ENCODE measurements around the gene TMEM255B. TPM values are rescaled to one million over a fixed set of nuclear protein-coding genes. Genes with fewer than 3 reads are reported as not detected.

The TMEM255B gene
- total RNA-seq, 6 donors from 2014 or later, result 1.4 to 39.0 (median 13.8) TPM

- 80 to 82% methylated on average over 10 to 35 of the region's 35 CpGs for WGBS, 2 donors
- peaks cover 0 to 14% (median 4%) of the 10 kb centered on the region in 4 donors for H3K36me3 ChIP-seq
- ATAC-seq (ENCODE audit: low FRiP score in 2 of 2) (no peak), DNase-seq (peak in 1 of 2 donors; percentile 72)
- TF ChIP-seq POLR2A (IDR thresholded peaks at IDR 0.05) (no peak), EP300 (IDR thresholded peaks at IDR 0.05) (no peak), POLR2AphosphoS5 (IDR thresholded peaks at IDR 0.05) (no peak)
- TF ChIP-seq, protein P1, sequence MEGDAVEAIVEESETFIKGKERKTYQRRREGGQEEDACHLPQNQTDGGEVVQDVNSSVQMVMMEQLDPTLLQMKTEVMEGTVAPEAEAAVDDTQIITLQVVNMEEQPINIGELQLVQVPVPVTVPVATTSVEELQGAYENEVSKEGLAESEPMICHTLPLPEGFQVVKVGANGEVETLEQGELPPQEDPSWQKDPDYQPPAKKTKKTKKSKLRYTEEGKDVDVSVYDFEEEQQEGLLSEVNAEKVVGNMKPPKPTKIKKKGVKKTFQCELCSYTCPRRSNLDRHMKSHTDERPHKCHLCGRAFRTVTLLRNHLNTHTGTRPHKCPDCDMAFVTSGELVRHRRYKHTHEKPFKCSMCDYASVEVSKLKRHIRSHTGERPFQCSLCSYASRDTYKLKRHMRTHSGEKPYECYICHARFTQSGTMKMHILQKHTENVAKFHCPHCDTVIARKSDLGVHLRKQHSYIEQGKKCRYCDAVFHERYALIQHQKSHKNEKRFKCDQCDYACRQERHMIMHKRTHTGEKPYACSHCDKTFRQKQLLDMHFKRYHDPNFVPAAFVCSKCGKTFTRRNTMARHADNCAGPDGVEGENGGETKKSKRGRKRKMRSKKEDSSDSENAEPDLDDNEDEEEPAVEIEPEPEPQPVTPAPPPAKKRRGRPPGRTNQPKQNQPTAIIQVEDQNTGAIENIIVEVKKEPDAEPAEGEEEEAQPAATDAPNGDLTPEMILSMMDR (IDR thresholded peaks at IDR 0.05), result no peak
- no peaks in the 10 kb centered on the region for H3K27me3 ChIP-seq
- no peak overlapping the region for H3K4me3 ChIP-seq
- H3K27ac ChIP-seq, result peak overlapping the region in 3 of 4 donors; percentile 18 to 53 (median 47)
- no peaks in the 10 kb centered on the region for H3K9me3 ChIP-seq
- peaks cover 37 to 55% (median 45%) of the 10 kb centered on the region in 4 donors for H3K4me1 ChIP-seq
Measured at GRCh38 chr13:113840541-113841352, 81.7 kb downstream of the TMEM255B start.

- Histone ChIP-seq H3K4me1 (peaks cover 40 to 55% (median 45%) of the 10 kb centered on the region in 4 donors), H3K4me3 (no peak overlapping the region), H3K9me3 (no peaks in the 10 kb centered on the region), H3K36me3 (peaks cover 0 to 20% (median 5%) of the 10 kb centered on the region in 4 donors), H3K27ac (no peak overlapping the region), H3K27me3 (no peaks in the 10 kb centered on the region)
- TF ChIP-seq POLR2A (IDR thresholded peaks at IDR 0.05), result no peak
- TF ChIP-seq EP300 (IDR thresholded peaks at IDR 0.05), result no peak
- no peak for TF ChIP-seq POLR2AphosphoS5 (IDR thresholded peaks at IDR 0.05)
- TF ChIP-seq, protein P1 (IDR thresholded peaks at IDR 0.05), result no peak
- 59 to 62% methylated on average over 15 of the region's 15 CpGs for WGBS, 2 donors
- DNase-seq (no peak), ATAC-seq (ENCODE audit: low FRiP score in 2 of 2) (no peak)
Measured at GRCh38 chr13:113841353-113841650, 82.3 kb downstream of the TMEM255B start.

GRCh38 chr13:113842336-113843062 is 83.5 kb downstream of the TMEM255B start:
- H3K4me1 ChIP-seq, result peaks cover 31 to 47% (median 39%) of the 10 kb centered on the region in 4 donors

GRCh38 chr13:113843063-113843654 is 84.1 kb downstream of the TMEM255B start:
- peak in 1 of 2 donors; percentile 77 for DNase-seq
- Histone ChIP-seq H3K36me3 (peaks cover 0 to 33% (median 5%) of the 10 kb centered on the region in 4 donors), H3K4me3 (no peak overlapping the region), H3K27me3 (no peaks in the 10 kb centered on the region), H3K9me3 (no peaks in the 10 kb centered on the region), H3K4me1 (peaks cover 25 to 47% (median 33%) of the 10 kb centered on the region in 4 donors), H3K27ac (peak overlapping the region in 1 of 4 donors; percentile 43)
- TF ChIP-seq POLR2AphosphoS5 (IDR thresholded peaks at IDR 0.05) (no peak), EP300 (IDR thresholded peaks at IDR 0.05) (no peak), POLR2A (IDR thresholded peaks at IDR 0.05) (no peak)
- TF ChIP-seq, protein P1 (IDR thresholded peaks at IDR 0.05), result no peak
- no peak for ATAC-seq (ENCODE audit: low FRiP score in 2 of 2)
- 97 to 100% methylated on average over 9 to 25 of the region's 30 CpGs for WGBS, 2 donors

More at GRCh38 chr13:113842336-113843062, 83.5 kb downstream of the TMEM255B start:
- peaks cover 0 to 30% (median 5%) of the 10 kb centered on the region in 4 donors for H3K36me3 ChIP-seq
- 95 to 96% methylated on average over 16 to 29 of the region's 29 CpGs for WGBS, 2 donors
- no peak overlapping the region for H3K27ac ChIP-seq
- H3K27me3 ChIP-seq, result no peaks in the 10 kb centered on the region
- H3K9me3 ChIP-seq, result no peaks in the 10 kb centered on the region
- H3K4me3 ChIP-seq, result no peak overlapping the region
- TF ChIP-seq EP300 (IDR thresholded peaks at IDR 0.05) (no peak), POLR2A (IDR thresholded peaks at IDR 0.05) (no peak), POLR2AphosphoS5 (IDR thresholded peaks at IDR 0.05) (no peak)
- peak in 1 of 2 donors; percentile 72 for DNase-seq
- no peak for ATAC-seq (ENCODE audit: low FRiP score in 2 of 2)

Measured in upper lobe of left lung (tissue), 6 donors.